HEK293T (cell line): ENCODE data around the gene RNF130.

Experiments used
- ARNT ChIP-seq: fragments of 450-650 bp; IDR thresholded peaks from 2 replicates; pipeline ENCODE4 v1.6.1; 2017; ENCODE audit warnings: mild to moderate bottlenecking
- BHLHE40 ChIP-seq: fragments of 450-650 bp; IDR thresholded peaks from 2 replicates; pipeline ENCODE4 v1.6.1; 2016; ENCODE audit warnings: mild to moderate bottlenecking, moderate library complexity, borderline replicate concordance
- CTBP1 ChIP-seq: fragments of 450-650 bp; IDR thresholded peaks from 2 replicates; pipeline ENCODE4 v1.6.1; 2016; ENCODE audit warnings: borderline replicate concordance
- FOXA1 ChIP-seq: fragments of 450-650 bp; IDR thresholded peaks from 2 replicates; pipeline ENCODE4 v1.6.1; 2016; ENCODE audit warnings: mild to moderate bottlenecking
- FOXK2 ChIP-seq: fragments of 450-650 bp; IDR thresholded peaks from 2 replicates; pipeline ENCODE4 v1.6.1; 2016; ENCODE audit warnings: mild to moderate bottlenecking
- FOXM1 ChIP-seq: fragments of 450-650 bp; IDR thresholded peaks from 2 replicates; pipeline ENCODE4 v1.6.1; 2017; ENCODE audit warnings: mild to moderate bottlenecking, borderline replicate concordance
- SP1 ChIP-seq: fragments of 450-650 bp; IDR thresholded peaks from 2 replicates; pipeline ENCODE4 v1.6.1; 2017
- SUZ12 ChIP-seq: fragments of 450-650 bp; IDR thresholded peaks from 2 replicates; pipeline ENCODE4 v1.6.1; 2016; ENCODE audit warnings: mild to moderate bottlenecking
- ZNF384 ChIP-seq: fragments of 450-650 bp; IDR thresholded peaks from 2 replicates; pipeline ENCODE4 v1.6.1; 2016

GRCh38 chr5:180117000-180117725 is 45.6 kb upstream of the RNF130 start:
- TF ChIP-seq ARNT (no peak), FOXA1 (no peak), CTBP1 (no peak), SP1 (no peak), ZNF384 (no peak), FOXM1 (no peak), FOXK2 (no peak), SUZ12 (no peak), BHLHE40 (no peak)
